ENCODE data around the gene ABL1.

Gene ABL1

DNA sequence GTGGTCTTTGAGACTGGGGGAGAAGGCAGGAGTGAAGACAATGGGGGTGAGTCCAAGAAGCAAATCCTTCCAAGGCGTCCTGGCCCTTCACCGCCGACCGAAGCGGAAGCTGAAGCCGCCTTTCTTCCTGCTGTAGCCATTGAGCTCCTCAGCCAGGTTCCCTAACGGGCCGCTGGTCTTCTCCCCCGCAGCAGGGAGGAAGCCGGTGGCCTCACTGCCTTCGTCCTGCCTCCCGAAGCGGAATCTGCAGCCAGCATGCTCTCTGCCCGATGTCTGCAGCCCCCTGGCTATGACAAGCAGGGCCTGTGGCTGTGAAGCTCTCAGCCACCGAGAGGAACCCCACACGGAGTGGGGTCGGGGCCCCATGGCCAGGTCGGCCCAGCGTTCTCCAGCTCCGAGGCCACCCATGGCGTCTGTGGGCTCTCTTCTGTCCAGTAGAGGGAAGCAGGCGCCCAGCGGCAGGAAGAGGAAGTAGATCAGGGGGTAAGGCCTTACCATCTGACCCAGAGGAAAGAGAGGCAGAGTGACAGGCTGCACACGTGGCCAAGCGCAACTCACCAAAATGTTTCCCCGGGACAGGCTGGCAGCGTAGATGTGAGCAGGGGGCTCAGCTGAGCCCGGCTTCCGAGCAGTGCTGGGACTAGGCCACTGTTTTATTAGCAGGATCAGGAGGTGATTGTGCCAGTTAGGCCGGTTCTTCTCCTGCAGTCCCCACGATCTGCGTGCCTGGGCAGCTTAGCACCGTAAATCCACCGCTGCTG, 58.5 kb downstream of the ABL1 start:
- DNase-seq, result no peak

DNA sequence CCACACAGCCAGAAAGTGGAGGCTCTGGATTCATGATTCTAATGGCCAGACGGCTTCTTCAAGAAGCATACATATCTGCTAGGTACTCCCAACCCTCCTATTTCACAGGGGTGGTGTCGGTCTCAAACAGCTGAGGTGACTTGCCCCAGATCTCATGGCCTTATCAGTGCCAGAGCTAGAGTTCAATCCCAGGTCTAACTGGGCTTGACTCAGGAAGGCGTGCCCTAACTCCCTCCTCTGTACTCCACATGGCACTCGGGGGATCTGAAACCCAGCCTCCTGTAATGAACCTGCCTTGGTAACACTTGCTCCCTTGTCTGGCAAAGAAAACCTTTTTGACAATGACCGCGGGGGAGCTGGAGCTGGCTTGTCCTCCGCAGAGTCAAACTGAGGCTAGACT, 59.5 kb downstream of the ABL1 start:
- DNase-seq, result no peak

DNA sequence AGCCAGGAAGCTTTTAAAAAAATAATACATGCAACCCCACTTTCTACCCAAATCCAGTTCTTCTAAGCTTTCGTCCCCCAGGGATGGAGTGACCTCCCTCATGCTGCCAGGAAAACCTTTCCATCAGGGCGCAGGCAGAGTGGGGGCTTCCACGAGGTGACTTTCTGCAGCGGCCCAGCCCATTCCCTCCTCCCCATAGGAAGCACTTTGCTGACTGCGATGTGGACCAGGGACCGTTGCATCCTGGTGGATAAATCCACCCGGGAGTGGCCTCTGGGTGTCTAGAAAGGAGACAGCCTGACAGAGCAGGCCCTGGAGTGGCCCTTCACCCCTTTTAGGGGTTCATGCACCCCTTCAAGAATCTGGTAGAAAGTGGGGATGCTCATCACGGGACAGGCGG, 60.0 kb downstream of the ABL1 start:
- no peak for DNase-seq

DNA sequence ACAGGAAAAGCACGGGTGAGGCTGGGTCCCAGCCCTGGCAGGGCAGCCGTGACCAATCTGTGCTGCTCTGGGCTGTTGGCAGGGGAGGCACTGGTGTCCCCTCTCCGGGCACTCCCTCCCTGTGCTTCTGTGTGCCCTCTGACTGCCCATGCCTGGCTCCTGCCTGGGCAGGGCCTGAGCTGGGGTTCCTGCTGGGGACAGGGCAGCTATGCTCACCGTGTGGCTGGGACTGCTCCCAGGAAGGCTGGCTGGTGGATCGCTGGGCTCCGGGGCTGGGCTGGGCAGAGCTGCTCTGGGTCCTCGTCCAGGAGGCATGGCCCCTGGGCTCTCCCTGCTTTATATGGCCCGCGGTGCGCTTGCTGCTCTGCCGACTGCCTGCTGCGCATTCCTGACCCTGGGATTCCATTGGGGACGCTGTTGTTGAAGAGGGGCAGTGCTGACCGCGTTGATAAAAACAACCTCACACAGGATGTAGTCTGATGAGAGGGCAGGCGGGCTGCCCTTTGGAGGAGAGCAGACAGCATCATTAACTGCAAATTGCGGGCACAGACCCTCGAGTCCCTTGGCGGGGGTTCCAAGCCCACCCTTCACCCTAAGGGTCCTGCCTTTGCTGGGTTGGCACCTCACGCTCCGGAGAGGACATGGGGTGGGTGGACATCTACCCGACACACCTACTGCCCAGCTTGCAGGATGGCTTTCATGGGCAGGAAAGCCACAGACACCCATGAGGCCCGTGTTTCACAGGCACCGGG, 60.6 kb downstream of the ABL1 start:
- DNase-seq, result no peak

DNA sequence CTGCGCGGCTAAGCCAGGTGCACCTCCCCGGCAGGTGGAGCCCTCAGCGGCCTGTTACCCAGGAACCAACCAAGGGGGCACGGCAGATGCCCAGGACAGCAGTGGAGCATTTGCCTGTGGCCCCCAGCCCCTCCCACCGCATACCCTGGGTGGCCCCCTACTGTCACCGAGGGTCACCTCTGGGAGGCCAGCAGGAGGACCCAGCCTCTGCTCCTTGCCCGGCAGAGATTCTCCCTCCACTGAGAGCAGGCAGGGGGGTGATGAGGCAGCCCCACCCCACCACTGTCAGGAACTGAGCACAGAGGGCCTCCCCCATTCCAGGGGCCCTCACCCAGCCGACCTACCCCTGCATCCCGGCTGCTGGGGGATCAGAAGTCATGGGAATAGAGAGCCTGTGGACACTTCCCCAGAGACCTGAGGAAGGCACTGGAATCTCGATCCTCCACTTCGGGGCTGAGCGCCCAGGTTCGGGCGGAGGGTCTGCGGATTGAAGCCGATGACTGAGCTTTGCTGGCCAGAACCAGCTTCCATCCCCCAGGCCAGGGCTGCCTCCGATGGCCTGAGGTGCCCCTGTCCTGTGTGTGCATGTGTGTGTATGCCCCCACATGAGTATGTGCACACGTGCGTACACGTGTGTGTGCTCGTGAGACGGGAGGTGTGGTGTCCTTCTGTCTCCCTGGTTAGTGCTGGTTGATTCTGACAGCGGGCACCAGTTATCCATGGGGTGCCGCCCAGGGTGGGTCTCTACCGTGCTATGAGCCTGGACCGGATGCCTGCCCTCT, 61.4 kb downstream of the ABL1 start, which contains the start of gene QRFP:
QRFP (minus strand) TSS at position 580 of the 782 bp plus-strand sequence. CDS start 2,974 bp downstream, outside the sequence.
- DNase-seq, result no peak

DNA sequence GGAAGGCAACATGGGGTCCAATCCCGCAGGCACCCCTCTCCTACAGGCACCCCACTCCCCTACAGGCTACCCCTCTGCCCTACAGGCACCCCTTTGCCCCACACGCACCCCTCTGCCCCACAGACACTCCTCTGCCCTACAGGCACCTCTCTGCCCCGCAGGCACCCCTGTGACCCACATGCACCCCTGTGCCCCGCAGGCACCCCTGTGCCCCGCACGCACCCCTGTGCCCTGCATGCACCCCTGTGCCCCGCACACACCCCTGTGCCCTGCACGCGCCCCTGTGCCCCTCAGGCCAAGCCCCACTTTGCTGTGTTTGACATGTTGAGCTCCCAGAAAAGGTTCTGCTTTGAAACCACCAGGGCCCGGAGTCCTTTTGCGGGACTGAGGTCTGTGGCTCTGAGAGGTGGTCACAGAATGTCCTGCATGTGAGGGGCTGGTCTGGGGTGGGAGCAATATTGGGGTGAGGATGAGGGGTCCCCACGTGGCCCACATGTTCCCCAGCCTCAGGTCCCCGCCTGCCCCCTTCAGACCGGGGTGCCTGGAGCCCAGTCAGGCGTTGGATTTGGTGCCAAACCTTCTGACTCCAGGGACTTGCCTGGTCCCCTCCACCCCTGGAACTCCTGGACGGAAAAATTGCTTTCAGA, 62.2 kb downstream of the ABL1 start:
- no peak for DNase-seq

DNA sequence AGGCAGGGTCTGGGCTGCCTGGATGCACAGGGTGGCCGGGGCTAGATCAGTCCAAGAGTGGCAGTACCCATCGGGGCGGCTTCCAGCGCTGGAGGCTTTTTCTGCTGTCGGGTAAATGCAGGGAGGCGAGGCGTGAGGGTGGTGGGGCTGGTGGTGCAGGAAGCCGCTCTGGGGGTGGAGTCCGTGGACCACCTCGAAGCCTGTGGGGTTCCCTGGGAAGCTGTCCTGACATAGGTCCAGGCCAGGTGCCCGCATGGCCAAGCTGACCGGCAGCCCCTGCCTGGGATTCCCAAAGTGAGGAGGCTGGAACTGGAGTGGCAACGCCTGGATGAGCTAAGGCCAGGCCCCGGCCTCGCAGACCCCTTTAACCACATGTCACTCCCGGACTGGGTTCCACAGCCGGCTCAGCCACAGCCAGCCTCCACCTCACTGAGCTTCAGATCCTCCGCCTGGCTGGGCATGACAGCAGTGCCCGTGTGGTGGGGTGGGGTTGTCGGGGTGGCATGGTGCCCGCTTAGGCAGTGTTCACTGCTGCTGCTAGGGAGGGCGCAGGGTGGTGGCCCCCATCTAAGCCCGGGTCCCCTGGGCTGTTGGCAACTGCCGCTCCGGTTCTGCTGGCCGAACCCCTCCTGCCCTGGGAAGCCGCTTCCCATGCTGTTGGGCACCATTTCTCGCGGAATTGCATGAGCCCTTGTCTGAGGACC, 62.9 kb downstream of the ABL1 start:
- no peak for DNase-seq

DNA sequence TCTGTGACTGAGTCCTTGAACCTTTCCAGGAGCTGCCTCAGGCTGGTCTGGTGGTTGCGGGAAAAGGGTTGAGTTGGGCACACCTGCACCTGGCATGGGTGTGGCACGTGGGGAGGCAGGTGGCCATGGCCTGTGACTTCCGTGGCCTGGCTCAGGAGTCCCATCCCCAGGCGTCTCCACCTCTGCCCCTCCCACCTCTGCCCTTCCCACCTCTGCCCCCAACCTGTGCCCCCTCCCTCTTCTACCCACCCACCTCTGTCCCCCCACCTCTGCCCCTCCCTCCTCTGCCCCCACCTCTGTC, 63.4 kb downstream of the ABL1 start:
- DNase-seq, result no peak

DNA sequence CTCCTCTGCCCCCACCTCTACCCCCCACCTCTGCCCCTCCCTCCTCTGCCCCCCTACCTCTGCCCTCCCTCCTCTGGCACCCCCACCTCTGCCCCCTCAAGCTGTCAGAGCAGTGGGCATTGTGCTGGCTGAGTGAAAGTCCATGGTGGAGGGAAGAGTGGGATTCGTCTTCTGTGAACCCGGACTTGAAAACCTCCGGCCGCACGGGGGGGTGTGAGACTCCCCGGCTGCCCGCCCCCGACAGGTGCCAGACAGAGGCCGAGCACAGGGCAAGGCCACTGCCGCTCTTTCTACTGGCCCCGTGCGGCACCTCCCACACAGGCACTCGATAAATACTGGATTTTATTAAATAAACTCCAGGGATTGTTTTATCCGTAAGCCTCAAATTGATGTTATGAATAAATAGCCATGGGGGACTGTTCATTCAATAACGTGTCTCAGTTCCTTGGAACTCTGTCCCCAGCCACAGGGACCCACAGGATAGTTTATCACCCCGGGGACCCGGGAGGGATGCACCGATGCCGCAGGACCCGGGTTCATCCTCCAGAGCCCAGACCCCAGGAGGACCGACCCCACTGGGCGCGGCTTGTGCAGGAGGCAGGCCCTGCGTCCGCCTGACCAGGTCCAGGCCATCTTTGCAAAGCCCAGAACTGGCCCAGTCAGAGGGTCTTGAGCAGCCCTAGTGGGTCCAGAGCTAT, 64.1 kb downstream of the ABL1 start:
- DNase-seq, result no peak

DNA sequence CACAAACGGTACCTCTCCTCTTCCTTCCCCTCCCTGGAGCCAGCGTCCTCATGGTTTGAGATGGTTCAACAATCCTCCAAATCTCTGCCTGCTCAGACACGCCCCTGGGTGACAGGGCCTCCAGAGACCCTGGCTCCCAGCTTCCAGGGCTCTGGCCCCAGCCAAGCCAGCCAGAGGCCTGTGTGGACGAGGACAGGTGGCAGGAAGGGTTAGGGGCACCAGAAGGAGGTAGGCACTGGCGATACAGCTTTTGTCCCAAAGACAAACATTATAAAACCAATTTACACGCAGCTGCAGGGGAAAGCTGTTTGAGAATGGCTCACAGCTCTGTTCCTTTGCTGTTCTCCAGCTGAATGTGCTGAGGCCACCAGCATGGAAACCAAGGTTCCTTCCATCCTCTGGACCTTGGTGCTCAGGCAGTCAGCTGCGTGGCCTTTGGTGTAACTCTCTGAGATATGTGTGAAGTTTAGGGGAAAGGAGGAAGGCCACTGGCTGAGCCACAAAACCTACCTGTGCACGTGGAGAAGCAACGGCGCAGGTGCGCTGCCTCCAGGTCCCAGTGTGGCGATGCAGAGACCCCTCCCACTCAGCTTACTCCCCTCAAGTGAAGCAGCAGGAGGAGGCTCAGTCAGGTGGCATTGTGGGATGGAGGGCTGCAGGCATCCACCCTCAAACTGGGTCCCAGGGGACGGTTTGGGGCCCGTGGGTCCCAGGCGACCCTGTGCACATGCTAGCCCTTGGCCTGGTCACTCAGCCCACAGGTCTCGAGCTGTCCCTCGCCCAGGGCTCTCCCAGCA, 65.8 kb downstream of the ABL1 start:
- DNase-seq, result no peak

DNA sequence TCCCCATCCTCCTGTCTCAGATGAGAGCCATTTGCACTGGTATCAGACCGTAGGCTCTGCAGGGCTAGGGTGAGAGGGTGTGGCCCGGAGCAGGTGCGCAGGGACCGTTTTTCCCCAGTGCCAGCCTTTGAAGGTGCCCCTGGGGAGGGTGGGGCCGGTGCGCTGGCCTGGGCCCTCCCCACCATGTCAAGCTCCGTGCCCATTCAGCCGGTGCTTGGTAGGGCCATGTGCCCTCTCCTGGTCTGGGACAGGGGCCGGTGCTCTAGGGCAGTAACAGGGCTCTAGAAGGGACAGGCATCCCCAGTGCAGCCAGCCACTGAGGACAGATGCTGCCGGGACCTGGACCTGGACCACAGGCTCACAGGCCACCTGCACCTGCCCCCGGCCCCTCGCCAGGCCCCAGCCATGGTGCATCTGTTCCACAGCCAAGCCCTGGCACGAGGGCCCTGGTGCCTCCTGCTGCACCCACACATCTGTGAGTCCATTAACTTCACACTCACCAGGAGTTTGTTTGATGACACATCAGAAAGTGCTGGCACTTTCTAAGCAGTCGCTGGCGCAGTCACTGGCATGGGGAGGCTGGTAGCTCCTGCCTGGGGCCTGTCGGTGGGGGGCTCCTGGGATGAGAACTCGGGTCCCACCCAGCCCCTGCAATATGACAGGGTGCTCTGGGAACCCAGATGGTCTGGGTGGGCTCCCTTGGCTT, 66.6 kb downstream of the ABL1 start:
- DNase-seq, result no peak

DNA sequence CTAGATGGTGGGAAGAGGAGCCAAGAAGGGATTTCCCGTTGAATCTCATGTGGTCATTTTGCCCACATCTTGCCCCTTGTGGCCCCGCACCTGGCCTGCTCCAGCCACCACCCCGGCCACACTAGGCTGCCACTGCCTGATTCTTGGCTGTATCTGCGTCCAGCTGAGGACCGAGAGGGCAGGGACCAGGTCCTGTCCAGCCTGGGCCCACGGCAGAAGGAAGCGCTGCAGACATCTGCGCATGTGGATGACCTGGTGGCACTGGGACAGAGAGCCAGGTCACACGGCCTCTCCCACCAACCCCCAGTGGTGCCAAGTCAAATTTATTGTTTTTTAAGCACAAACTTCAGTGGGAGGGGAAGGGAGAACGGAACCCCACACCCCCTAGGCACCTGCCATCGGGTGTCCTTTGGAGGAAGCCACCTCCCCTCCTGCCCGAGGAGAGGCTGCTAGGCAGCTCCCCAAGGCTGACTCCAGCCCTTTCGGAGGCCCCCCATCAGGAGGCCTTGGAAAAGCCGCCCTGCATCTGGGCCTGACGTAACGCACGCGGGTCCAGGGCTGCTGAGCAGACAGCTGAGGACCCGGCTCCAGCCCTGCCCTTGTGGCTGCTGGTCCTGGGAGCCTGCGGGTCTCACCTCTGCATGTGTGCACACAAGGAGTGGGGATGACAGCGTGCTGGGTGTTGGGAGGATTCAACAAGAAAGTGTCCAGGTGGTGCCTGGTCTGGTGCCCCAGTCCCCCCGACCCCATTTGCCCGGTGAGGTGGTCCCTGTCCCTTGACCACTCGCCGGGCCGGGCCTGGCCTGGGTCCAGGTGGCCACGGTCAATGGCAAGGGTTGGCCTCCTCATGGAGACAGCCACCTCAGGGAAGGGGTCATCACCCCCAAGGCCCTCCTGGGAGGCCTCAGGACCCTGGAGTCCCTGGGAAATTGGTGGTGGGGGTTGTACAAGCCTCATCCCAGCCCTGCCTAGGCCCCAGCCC, 67.4 kb downstream of the ABL1 start:
- no peak for DNase-seq

DNA sequence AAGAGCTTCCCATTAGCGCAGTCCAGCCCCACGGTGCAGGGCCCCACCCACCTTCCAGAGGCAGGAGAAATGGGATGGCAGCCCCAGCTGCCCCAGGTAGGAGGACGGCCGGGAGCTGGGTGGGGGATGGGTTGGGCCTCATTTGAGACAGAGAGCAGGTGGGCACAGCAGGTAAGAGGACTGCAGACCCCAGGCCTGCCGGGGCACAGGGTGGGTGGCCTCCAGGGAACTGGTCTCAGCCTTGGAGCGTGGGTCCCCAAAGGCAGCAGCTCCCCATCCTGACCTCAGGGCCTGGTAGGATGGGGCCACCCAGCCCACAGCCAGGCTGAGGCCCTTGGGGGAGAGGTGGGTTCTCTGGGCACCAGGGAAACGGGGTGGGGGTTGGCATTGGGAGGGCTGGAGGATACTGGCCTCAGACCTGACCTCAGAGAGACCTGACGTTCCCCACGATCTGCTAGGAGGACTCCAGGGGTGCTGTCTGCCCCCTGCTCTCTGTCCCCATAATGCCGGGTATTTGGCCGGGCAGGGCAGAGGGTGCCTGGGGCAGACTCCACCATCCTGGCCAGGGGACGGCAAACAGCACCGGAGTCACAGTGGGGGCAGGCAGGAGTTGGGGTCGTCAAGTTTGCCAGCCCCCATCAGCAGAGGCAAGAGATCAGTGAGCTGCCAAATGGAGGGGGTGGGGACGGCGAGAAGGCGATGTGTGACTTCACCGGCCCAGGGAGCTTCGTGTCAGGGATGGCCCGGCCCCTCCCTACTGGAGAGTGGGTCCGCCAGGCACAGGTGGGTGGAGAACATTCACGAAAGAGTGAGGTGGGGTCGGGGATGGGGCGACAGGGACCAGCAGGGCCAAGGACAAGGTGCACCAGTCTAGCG, 68.4 kb downstream of the ABL1 start:
- DNase-seq, result no peak

DNA sequence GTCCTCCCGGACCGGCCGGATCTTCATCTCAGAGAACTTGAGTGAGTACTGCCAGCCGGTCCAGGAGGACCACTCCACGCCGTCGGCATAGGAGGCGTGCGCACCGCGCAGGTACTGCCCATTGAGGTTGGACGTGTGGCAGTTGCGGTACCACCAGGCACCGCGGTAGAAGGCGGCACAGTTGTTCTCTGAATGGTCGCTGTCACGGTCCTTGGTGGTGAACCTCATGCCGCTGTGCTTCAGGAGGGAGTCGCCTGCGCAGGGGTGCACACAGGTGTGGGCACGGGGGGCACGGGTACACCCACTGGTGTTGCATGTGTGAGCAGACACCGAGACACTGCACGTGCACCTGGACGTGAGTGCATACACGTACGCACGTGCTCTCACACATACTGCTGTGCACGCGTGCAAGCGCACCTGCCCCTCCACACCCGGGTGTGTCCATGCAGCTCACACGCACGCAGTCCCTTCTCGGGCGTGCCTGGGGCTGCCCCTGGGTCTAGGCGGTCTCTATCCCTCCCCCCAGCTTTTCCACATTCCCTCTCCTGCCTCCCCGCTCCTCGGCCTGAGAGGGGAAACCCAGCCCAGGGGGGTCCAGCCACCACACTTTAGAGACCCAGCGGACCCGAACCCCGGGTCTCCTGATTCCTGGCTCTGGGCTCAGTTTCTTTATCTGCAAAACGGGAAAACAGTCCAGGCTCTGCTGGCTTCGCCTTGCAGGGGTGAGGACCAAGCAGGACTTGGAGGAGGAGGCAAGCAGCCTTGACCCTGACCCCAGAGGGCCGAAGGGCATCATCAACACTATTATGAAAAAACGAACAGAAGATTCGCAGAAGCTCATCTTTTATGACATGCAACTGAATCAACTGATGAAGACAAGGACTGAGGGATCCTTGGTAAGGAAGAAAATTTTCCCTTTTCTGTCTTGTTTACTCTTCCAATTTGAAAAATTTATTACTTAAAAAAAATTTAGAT, 69.3 kb downstream of the ABL1 start:
- DNase-seq, result no peak

DNA sequence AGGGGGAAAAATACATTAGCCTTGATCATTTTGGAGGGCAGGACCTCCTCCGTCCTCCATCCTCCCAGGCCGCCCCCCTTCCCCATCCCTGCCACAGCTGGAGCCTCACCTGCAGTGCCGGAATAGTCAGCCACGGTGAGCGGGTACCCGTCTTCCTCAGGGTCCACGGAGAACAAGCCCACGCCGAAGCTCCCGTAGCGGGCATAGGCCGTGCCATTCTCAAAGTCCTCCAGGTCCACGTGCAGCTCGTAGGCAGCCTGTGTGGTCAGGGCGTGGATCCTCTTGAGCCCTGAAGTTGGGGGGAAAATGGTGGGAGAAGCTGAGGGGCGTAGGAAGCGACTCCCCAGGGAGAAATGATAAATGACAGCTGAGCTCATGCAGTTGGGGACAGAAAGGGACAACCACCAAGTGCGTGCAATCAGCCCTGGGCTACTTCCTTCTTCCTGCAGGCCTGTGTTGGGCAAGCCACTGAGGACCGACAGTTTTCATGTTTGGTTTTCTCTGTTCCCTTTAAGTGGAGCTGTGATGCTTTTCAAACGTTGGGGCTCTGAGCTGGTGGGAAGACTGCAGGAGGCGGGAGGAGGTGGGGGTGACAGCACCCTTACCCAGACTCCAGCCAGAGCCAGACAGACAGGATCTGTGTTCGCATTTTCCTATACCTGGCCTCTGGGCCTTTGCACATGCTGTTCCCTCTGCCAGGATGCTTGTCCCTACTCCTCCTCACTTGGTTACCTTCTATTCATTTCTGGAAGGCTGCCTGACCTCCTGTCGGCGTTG, 70.3 kb downstream of the ABL1 start:
- DNase-seq, result no peak
